HL-60 (cell line): ENCODE data around the gene SLC66A3.

Source experiments
- DNase-seq, 2 experiments: peaks; one replicate each; pipeline ENCODE4 v3.0.0-alpha.2; 2010 to 2020; ENCODE audit warnings: low read depth in 1 of 2, low spot score in 1 of 2
- H3K27ac ChIP-seq: fragments of 250-450 bp; sonication (Bioruptor Pico); replicated peaks from 2 replicates; pipeline ENCODE4 v1.5.1; 2020; ENCODE audit warnings: mild to moderate bottlenecking, moderate library complexity
- H3K27me3 ChIP-seq: fragments of 250-450 bp; sonication (Bioruptor Pico); 2 replicates; pipeline ENCODE4 v1.5.1; 2021; ENCODE audit warnings: mild to moderate bottlenecking, moderate library complexity; ENCODE audit not compliant: insufficient read depth, poor library complexity, severe bottlenecking
- H3K4me3 ChIP-seq: replicated peaks from 2 replicates; pipeline ENCODE4 v1.5.1; 2011; ENCODE audit warnings: mild to moderate bottlenecking, control low read depth, low read length; ENCODE audit not compliant: insufficient read depth
- GABPA ChIP-seq: IDR thresholded peaks from 2 replicates; pipeline ENCODE4 v1.6.1; 2012; ENCODE audit warnings: low read depth
- POLR2AphosphoS5 ChIP-seq: IDR thresholded peaks from 2 replicates; pipeline ENCODE4 v1.6.1; 2012; ENCODE audit warnings: low read depth
- SPI1 ChIP-seq: IDR thresholded peaks from 2 replicates; pipeline ENCODE4 v1.6.1; 2012; ENCODE audit warnings: low read depth, mild to moderate bottlenecking, borderline replicate concordance
- TF ChIP-seq, protein P1 (sequence below): IDR thresholded peaks from one replicate; pipeline ENCODE4 v1.5.1; 2011; ENCODE audit warnings: low read length, control low read depth, inconsistent platforms; ENCODE audit not compliant: insufficient read depth
- TF ChIP-seq, protein P2 (sequence below): IDR thresholded peaks from 2 replicates; pipeline ENCODE4 v1.6.1; 2012; ENCODE audit warnings: low read depth; ENCODE audit not compliant: insufficient replicate concordance

SLC66A3 gene

DNA sequence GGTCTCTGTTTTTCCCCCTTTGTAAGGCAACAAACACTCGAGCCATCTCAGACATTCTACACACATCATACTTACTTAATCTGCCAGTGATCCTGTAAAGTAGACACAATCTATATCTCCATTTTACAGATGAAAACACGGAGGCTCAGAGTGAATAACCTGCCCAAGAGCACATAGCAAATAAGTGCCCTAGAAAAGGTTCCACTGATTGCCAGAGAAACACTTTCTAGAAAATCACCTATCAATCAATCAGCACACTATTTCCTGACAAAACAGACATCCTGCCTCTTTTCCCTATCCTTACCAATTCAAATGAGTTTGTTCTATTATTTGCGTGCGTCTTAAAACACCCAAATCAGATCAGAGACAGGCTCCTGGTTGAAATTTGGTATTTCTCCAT lies 23.9 kb downstream of the SLC66A3 start:
- no peak for TF ChIP-seq POLR2AphosphoS5
- TF ChIP-seq GABPA = no peak
- TF ChIP-seq, protein P1, sequence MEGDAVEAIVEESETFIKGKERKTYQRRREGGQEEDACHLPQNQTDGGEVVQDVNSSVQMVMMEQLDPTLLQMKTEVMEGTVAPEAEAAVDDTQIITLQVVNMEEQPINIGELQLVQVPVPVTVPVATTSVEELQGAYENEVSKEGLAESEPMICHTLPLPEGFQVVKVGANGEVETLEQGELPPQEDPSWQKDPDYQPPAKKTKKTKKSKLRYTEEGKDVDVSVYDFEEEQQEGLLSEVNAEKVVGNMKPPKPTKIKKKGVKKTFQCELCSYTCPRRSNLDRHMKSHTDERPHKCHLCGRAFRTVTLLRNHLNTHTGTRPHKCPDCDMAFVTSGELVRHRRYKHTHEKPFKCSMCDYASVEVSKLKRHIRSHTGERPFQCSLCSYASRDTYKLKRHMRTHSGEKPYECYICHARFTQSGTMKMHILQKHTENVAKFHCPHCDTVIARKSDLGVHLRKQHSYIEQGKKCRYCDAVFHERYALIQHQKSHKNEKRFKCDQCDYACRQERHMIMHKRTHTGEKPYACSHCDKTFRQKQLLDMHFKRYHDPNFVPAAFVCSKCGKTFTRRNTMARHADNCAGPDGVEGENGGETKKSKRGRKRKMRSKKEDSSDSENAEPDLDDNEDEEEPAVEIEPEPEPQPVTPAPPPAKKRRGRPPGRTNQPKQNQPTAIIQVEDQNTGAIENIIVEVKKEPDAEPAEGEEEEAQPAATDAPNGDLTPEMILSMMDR = no peak
- no peak for TF ChIP-seq SPI1
- TF ChIP-seq, protein P2, sequence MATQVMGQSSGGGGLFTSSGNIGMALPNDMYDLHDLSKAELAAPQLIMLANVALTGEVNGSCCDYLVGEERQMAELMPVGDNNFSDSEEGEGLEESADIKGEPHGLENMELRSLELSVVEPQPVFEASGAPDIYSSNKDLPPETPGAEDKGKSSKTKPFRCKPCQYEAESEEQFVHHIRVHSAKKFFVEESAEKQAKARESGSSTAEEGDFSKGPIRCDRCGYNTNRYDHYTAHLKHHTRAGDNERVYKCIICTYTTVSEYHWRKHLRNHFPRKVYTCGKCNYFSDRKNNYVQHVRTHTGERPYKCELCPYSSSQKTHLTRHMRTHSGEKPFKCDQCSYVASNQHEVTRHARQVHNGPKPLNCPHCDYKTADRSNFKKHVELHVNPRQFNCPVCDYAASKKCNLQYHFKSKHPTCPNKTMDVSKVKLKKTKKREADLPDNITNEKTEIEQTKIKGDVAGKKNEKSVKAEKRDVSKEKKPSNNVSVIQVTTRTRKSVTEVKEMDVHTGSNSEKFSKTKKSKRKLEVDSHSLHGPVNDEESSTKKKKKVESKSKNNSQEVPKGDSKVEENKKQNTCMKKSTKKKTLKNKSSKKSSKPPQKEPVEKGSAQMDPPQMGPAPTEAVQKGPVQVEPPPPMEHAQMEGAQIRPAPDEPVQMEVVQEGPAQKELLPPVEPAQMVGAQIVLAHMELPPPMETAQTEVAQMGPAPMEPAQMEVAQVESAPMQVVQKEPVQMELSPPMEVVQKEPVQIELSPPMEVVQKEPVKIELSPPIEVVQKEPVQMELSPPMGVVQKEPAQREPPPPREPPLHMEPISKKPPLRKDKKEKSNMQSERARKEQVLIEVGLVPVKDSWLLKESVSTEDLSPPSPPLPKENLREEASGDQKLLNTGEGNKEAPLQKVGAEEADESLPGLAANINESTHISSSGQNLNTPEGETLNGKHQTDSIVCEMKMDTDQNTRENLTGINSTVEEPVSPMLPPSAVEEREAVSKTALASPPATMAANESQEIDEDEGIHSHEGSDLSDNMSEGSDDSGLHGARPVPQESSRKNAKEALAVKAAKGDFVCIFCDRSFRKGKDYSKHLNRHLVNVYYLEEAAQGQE = no peak
- Histone ChIP-seq H3K4me3 (no peak overlapping the region), H3K27me3 (no peaks in the 10 kb centered on the region), H3K27ac (no peak overlapping the region)
- no peak for DNase-seq

DNA sequence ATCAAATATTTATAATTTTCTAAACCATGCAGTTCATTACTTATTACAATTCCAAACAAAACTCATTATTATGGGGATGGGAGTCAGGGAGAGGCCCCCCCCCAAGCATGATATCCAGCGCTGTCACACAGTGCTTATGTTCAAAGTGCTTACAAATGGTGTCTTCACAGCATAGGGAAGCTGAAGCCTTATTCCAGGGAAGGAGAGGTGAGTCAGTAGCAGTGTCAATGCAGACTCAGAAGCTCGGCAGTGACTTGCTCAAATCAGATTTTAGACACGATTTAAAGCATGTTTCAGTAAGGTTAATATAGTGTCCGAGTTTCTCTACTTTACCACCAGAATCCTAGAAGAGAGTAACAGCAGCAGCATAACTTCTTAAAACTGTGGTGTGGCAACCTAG lies 24.6 kb downstream of the SLC66A3 start:
- TF ChIP-seq, protein P2 = no peak
- TF ChIP-seq SPI1 = no peak
- TF ChIP-seq, protein P1 = no peak
- TF ChIP-seq POLR2AphosphoS5 = no peak
- no peak for TF ChIP-seq GABPA
- DNase-seq = no peak
- Histone ChIP-seq H3K4me3 (no peak overlapping the region), H3K27ac (no peak overlapping the region), H3K27me3 (no peaks in the 10 kb centered on the region)

DNA sequence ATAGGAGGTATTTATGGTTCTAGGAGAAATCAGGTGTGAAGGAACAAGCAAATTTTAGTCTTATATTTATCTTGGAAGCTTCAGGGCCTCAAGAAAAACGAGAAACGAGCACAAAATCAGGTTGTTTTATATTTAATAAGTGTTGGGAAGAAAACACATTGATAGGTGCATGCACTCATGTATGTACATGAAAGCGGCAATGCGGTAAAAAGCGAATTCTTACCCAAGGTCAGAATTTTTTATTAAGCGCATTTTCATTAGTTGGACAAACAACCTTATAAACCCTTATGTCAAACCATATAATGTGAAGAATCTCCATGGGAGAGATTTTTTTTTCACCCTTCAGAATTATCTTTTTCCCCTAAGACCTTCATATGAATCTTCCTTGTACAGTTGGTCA lies 25.4 kb downstream of the SLC66A3 start:
- Histone ChIP-seq H3K27ac (no peak overlapping the region), H3K4me3 (no peak overlapping the region), H3K27me3 (no peaks in the 10 kb centered on the region)
- DNase-seq = no peak
- TF ChIP-seq SPI1 = no peak
- no peak for TF ChIP-seq GABPA
- TF ChIP-seq POLR2AphosphoS5 = no peak
- TF ChIP-seq, protein P2 = no peak
- TF ChIP-seq, protein P1 = no peak
